GM21515 (cell line): ENCODE measurements around the gene FAM222B.
"Not testable (repeated sequence)": the region's sequence is repeated elsewhere in the genome, so short reads cannot be mapped to it uniquely, and the experiment has no call there.

ENCODE experiments used
- ATAC-seq: cut with Tn5 transposase; IDR thresholded peaks from one replicate; pipeline ENCODE4 v1.9.1; 2021; ENCODE audit not compliant: unreplicated experiment

FAM222B gene

GRCh38 chr17:28842282-28843012, at the start of gene FAM222B:
TSS of gene FAM222B (minus strand) at chr17:28842790. CDS start at chr17:28766667, 76,123 bp downstream.
- peak; percentile 71 for ATAC-seq

- no peak for ATAC-seq
Observed at GRCh38 chr17:28892024-28892423, 49.4 kb upstream of the FAM222B start.

GRCh38 chr17:28891201-28891600, 48.6 kb upstream of the FAM222B start:
- no peak for ATAC-seq

- no peak for ATAC-seq
Observed at GRCh38 chr17:28889996-28890395, 47.4 kb upstream of the FAM222B start.

- no peak for ATAC-seq
Observed at GRCh38 chr17:28888832-28889231, 46.2 kb upstream of the FAM222B start.

- no peak for ATAC-seq
Observed at GRCh38 chr17:28887871-28888471, 45.4 kb upstream of the FAM222B start.

- no peak for ATAC-seq
Observed at GRCh38 chr17:28885951-28886350, 43.4 kb upstream of the FAM222B start.

- ATAC-seq = no peak
Observed at GRCh38 chr17:28885363-28885762, 42.8 kb upstream of the FAM222B start.

- no peak for ATAC-seq
Observed at GRCh38 chr17:28883967-28884702, 41.5 kb upstream of the FAM222B start.

- ATAC-seq = no peak
Observed at GRCh38 chr17:28882154-28882895, 39.7 kb upstream of the FAM222B start.

- ATAC-seq = no peak
Observed at GRCh38 chr17:28881533-28882056, 39.0 kb upstream of the FAM222B start.

GRCh38 chr17:28880572-28880945, 38.0 kb upstream of the FAM222B start:
- no peak for ATAC-seq

- ATAC-seq = no peak
Observed at GRCh38 chr17:28879886-28880571, 37.4 kb upstream of the FAM222B start.

GRCh38 chr17:28878981-28879380, 36.4 kb upstream of the FAM222B start:
- no peak for ATAC-seq

- ATAC-seq = no peak
Observed at GRCh38 chr17:28878158-28878910, 35.7 kb upstream of the FAM222B start.

- not testable (repeated sequence) for ATAC-seq
Observed at GRCh38 chr17:28877150-28877711, 34.6 kb upstream of the FAM222B start.

GRCh38 chr17:28875848-28876550, 33.4 kb upstream of the FAM222B start:
- no peak for ATAC-seq

GRCh38 chr17:28874750-28875149, 32.2 kb upstream of the FAM222B start:
- ATAC-seq = no peak

- no peak for ATAC-seq
Observed at GRCh38 chr17:28873839-28874238, 31.2 kb upstream of the FAM222B start.
